GM11168 (cell line): ENCODE measurements around the gene TAX1BP3.

Source experiments
- in situ Hi-C: fragments of 300-500 bp; cut with MboI; formaldehyde crosslinking; loops from one replicate; pipeline ENCODE4 v1.12.0; 2022; ENCODE audit warnings: low sequenced_read_pairs; ENCODE audit not compliant: unreplicated experiment

The TAX1BP3 gene

GRCh38 chr17:3663102-3664011 is 5.0 kb downstream of the TAX1BP3 start:
- in situ Hi-C loops: loop anchor here (10.0 to 25.0 kb wide), 2 partner anchors 161 to 626 kb away; no protein-coding TSS in a partner anchor

DNA sequence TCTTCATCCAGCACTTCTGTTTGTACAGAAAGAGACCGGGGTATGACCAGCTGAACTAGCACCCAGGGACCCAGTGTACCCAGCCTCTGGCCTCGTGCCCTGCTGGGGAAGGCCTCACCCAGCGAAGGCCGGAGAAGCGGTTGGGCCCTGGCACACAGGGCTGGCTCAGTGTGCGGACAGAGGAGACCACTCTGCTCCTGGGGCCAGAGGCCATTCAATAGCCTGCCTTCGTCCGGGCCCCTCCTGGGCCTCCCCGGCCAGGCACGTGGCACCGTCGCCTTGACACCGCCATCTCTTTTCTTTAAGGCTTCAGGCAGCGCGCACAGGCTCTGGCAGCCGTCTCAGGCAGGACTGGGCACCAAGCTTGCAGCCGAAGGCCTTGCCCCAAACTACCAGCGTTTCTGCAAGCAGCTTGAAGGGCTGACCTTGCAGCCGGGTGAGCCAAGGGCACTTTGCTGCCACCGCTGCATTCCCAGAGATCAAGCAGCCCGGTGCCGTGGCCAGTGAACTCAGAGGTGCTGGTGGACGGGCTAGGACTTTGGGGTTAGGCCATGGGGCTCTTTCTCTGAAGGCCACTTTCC is 8.0 kb downstream of the TAX1BP3 start:
- in situ Hi-C loops: loop anchor here (10.0 to 25.0 kb wide), 2 partner anchors 164 to 623 kb away; no protein-coding TSS in a partner anchor

GRCh38 chr17:3659541-3660111 is 8.8 kb downstream of the TAX1BP3 start:
- in situ Hi-C loops: loop anchor here (10.0 to 25.0 kb wide), 2 partner anchors 165 to 622 kb away; no protein-coding TSS in a partner anchor

DNA sequence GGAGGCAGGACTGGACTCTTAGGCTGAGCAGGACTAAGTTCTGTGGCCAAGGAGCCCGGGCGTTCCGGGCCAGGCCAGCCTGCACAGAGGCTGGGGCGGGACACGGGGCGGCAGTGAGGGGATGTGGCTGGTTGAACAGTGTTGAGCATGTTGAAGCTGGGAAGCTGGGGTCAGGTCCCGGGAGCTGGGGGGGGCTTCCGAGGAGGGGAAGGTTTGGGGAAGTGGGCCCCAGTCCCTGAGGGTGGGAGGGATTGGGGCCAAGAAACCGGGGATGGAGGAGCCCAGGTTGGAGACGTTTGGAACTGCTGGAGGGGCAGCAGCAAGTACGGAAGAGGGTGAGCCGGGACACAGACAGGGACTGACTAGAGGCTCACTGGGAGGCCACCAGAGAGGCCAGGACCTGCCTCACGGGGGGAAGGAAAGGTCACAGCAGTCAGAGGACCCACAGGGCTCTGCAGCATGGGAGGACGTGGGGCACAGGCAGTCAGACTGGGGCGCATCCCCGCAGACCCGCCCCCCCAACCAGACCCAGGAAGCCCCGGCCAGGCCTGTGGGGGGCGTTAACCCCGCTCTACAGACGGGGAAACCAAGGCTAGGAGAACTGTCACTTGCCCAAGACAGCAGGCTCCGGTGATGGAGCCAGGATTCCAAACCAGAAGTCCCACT is 9.5 kb downstream of the TAX1BP3 start:
- in situ Hi-C loops: loop anchor here (25.0 kb wide), 1 partner anchor 622 kb away; no protein-coding TSS in a partner anchor

- in situ Hi-C loops: loop anchor here (25.0 kb wide), 1 partner anchor 621 kb away; no protein-coding TSS in a partner anchor
Observed at GRCh38 chr17:3657874-3658783, 10.2 kb downstream of the TAX1BP3 start.

- in situ Hi-C loops: loop anchor here (25.0 kb wide), 1 partner anchor 620 kb away; no protein-coding TSS in a partner anchor
Observed at GRCh38 chr17:3657588-3657869, 10.8 kb downstream of the TAX1BP3 start.

GRCh38 chr17:3656755-3657587 is 11.4 kb downstream of the TAX1BP3 start:
- in situ Hi-C loops: loop anchor here (25.0 kb wide), 1 partner anchor 620 kb away; no protein-coding TSS in a partner anchor

DNA sequence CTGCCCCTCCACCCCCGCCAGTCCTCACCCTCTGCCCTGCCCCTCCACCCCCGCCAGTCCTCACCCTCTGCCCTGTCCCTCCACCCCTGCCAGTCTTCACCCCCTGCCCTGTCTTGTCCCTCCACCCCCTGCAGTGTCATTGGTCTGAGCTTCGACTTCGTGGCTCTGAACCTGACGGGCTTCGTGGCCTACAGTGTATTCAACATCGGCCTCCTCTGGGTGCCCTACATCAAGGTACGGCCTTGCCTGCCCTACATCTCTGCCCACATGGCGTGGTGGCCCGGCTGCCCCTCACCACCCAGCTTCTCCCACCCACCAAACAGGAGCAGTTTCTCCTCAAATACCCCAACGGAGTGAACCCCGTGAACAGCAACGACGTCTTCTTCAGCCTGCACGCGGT is 12.0 kb downstream of the TAX1BP3 start:
- in situ Hi-C loops: loop anchor here (25.0 kb wide), 1 partner anchor 619 kb away; no protein-coding TSS in a partner anchor

- in situ Hi-C loops: loop anchor here (25.0 kb wide), 1 partner anchor 618 kb away; no protein-coding TSS in a partner anchor
Observed at GRCh38 chr17:3655766-3656165, 12.6 kb downstream of the TAX1BP3 start.

DNA sequence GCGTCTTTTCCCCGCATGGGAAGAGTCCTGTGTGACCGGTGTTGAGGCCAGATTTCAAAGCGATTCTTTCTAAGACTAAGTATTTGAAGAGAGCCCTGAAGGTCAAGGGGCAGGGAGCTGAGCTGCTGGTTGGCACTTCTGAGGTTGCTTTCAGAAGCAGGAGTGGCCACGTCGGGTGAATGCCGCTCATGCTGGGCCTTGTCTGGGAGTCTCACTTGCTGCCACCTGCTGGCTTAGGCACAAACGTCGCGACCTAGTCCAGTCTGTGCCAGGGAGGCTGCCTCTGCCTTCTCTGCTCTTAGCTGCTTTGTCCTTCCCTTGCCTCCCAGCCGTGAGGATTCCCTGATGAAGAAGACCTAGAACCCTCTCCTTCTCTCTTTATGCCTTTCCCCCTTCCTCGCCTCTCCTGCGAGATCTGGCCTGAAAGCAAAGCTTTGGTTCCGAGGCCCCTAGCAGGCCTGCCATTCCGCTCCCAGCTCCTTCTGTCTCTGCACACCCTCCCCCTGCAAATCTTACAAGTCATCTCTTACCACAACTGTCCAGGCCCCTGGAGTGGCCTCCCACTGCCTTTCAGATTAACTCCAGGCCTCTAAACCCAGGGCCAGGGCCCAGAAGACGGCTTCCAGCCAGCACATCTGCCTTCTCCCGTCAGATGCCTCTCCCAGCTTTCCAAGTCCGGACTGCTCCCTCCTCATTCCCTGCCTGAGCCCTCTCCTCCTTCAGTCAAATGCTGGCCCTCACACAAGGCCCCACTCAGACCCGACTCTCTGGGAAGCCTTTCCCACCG is 20.4 kb downstream of the TAX1BP3 start:
- in situ Hi-C loops: no loop called here

- in situ Hi-C loops: no loop called here
Observed at GRCh38 chr17:3647251-3647650, 21.1 kb downstream of the TAX1BP3 start.

- in situ Hi-C loops: no loop called here
Observed at GRCh38 chr17:3645310-3645709, 23.1 kb downstream of the TAX1BP3 start.

- in situ Hi-C loops: no loop called here
Observed at GRCh38 chr17:3643889-3644349, 24.5 kb downstream of the TAX1BP3 start.

- in situ Hi-C loops: no loop called here
Observed at GRCh38 chr17:3641717-3642486, 26.5 kb downstream of the TAX1BP3 start.

DNA sequence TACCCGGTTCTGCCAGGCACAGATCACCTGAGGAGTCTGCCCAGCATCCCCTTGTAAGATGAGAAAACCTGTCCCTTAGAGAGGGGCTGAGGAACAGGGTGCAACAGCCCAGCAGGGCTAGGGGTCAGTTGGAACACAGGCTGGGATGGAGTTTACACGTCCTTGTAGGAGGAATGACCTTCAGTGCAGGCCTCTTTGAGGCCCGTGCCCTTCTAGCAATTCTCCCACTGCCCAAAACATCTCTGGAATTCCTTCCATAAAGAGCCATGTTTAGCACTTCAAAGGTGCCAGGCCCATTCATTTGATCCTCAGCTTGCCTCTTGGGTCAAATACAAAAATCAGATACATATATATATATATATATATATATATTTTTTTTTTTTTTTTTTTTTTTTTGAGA is 27.4 kb downstream of the TAX1BP3 start:
- in situ Hi-C loops: no loop called here

DNA sequence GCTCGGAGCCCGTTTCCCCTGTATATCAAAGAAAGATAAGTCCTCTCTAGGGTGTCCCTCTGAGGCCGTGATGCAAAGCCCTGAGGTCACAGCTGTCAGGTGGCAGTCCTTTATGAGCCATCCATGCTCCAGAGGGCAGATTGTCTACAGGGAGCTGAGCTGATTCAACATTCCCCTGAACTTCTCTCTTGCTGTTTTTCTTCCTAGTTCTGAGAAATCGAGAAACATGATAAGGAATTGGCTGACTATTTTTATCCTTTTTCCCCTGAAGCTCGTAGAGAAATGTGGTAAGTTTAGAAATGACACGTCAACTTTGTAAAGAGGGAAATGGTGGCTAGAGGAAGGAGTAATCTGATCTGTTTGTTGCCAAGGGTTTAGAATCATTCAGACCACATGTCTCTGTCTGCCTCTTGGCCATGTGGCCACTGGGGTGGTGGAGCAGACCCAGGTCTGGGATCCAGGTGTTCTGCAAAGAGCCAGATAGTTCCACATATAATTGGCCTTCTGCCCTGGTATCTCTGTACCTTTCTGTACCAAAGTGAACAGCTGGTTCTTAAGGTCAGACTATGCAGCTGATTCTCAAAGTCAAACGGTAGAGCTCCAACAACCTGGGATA is 28.3 kb downstream of the TAX1BP3 start:
- in situ Hi-C loops: no loop called here
